Measurements from ENCODE around the gene TNK2.
"Not testable (repeated sequence)": the region's sequence is repeated elsewhere in the genome, so short reads cannot be mapped to it uniquely, and the experiment has no call there.

TNK2 gene

DNA sequence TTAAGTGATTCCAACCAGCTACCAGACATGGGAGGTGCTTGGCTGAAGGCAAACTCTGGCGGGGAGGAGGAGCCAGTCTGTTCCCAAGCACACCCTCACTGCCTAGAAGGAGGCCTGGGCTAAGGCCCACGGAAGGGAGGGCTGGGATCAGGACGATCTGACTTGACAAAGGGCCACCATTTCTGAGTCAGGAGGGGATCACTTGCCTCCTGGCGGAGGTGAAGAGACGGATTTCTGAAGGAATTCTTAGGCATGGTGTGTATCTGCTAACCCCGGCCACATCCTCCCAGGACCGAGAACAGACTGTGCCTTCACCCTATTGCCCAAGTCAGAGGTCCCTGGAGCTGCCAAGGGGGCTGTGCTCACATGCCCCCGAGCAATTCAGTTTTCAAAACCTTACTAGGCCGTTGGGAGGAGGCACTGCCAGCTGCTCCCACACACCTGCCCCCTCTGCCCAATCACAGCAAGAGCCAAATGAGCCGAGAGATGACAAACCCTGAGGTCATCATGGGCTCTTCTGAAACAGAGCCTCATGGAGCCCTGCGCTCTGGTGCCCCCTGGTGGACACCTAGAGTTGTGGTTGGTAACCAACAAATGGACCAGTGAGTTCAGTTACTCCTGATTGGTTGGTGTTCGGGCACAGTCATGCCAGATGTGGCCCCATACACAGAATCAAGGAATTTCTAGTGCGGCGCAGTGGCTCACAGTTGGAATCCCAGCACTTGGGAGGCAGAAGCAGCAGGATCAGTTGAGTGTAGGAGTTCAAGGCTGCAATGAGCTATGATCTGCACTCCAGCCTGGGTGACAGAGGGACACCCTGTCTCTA is 6.5 kb upstream of the TNK2 start:
- DNase-seq (peak; percentile 88), ATAC-seq (ENCODE audit: insufficient read depth, low read depth) (peak; percentile 97)
- H3K4me3 ChIP-seq (ENCODE audit: low read depth in 1 of 2, low read length in 2 of 2), result no peak overlapping the region
- peak overlapping the region; percentile 46; the same call in 1 of the 2 replicates for H2AFZ ChIP-seq (ENCODE audit: low read depth, low read length)
- no peaks in the 10 kb centered on the region for H4K20me1 ChIP-seq (ENCODE audit: insufficient read depth, low read length)
- TF ChIP-seq EZH2 (IDR thresholded peaks at IDR 0.05; ENCODE audit: borderline replicate concordance, low read depth, low read length, severe bottlenecking), result no peak
- TF ChIP-seq, protein P1, sequence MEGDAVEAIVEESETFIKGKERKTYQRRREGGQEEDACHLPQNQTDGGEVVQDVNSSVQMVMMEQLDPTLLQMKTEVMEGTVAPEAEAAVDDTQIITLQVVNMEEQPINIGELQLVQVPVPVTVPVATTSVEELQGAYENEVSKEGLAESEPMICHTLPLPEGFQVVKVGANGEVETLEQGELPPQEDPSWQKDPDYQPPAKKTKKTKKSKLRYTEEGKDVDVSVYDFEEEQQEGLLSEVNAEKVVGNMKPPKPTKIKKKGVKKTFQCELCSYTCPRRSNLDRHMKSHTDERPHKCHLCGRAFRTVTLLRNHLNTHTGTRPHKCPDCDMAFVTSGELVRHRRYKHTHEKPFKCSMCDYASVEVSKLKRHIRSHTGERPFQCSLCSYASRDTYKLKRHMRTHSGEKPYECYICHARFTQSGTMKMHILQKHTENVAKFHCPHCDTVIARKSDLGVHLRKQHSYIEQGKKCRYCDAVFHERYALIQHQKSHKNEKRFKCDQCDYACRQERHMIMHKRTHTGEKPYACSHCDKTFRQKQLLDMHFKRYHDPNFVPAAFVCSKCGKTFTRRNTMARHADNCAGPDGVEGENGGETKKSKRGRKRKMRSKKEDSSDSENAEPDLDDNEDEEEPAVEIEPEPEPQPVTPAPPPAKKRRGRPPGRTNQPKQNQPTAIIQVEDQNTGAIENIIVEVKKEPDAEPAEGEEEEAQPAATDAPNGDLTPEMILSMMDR (IDR thresholded peaks at IDR 0.05; ENCODE audit: borderline replicate concordance, extremely low read depth, low read length, poor library complexity, severe bottlenecking), result peak; percentile 96
- no peaks in the 10 kb centered on the region for H3K27me3 ChIP-seq (ENCODE audit: insufficient read depth, low read length, poor library complexity)
- H3K9me3 ChIP-seq (ENCODE audit: insufficient read depth, low read length, severe bottlenecking), result no peaks in the 10 kb centered on the region
- H3K4me1 ChIP-seq (ENCODE audit: insufficient read depth, low read length), result peaks cover 21% of the 10 kb centered on the region
- H3K79me2 ChIP-seq (ENCODE audit: insufficient read depth, low read length), result no peaks in the 10 kb centered on the region
- H3K9ac ChIP-seq (ENCODE audit: low read depth, low read length), result no peak overlapping the region
- 0 out of 2 replicates have a peak overlapping the region, but pooled peaks have one; percentile 37 for H3K27ac ChIP-seq (ENCODE audit: low read length)
- H3K4me2 ChIP-seq (ENCODE audit: insufficient read depth, low read length), result peak overlapping the region; percentile 42
- no peaks in the 10 kb centered on the region for H3K36me3 ChIP-seq (ENCODE audit: insufficient read depth, low read length)

DNA sequence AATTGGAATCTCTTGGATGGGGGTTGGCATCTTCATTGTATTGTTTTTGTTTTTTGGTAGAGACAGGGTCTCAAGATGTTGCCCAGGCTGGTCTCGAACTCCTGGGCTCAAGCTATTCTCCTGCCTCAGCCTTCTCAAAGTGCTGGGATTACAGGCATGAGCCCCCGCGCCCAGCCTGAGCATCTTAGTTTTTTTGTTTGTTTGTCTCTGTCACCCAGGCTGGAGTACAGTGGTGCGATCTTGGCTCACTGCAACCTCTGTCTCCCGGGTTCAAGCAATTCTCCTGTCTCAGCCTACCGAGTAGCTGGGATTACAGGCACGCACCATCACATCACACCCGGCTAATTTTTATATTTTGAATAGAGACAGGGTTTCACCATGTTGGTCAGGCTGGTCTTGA is 5.8 kb upstream of the TNK2 start:
- H3K4me1 ChIP-seq (ENCODE audit: insufficient read depth, low read length), result peaks cover 18% of the 10 kb centered on the region
- not testable (repeated sequence) for H3K27me3 ChIP-seq (ENCODE audit: insufficient read depth, low read length, poor library complexity); H3K4me2 ChIP-seq (ENCODE audit: insufficient read depth, low read length); ATAC-seq (ENCODE audit: insufficient read depth, low read depth); DNase-seq; H3K79me2 ChIP-seq (ENCODE audit: insufficient read depth, low read length); H4K20me1 ChIP-seq (ENCODE audit: insufficient read depth, low read length); H3K27ac ChIP-seq (ENCODE audit: low read length); H2AFZ ChIP-seq (ENCODE audit: low read depth, low read length); H3K4me3 ChIP-seq (ENCODE audit: low read depth in 1 of 2, low read length in 2 of 2); H3K9ac ChIP-seq (ENCODE audit: low read depth, low read length); H3K9me3 ChIP-seq (ENCODE audit: insufficient read depth, low read length, severe bottlenecking); H3K36me3 ChIP-seq (ENCODE audit: insufficient read depth, low read length)

DNA sequence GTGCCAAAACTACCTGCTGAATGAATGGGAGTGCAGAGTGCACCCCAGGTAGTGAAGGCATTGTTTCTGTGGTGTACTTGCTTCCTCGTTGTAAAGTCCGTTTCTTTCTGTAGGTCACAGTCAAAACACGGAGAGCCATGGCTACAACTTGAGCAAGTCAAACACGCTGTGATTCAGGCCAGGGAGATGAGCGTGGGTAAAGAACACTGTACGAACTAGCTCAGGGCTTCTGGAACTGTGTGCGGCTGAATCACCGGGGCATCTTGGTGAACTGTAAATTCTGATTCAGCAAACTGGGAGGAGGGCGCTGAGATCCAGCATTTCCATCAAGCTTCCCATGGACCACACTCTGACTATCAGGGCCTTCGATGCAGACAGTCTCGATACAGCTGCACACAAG is 5.0 kb upstream of the TNK2 start:
- no peak overlapping the region for H3K4me3 ChIP-seq (ENCODE audit: low read depth in 1 of 2, low read length in 2 of 2)
- no peaks in the 10 kb centered on the region for H3K9me3 ChIP-seq (ENCODE audit: insufficient read depth, low read length, severe bottlenecking)
- 0 out of 2 replicates have a peak, but pooled peaks cover under 1% of the 10 kb centered on the region for H4K20me1 ChIP-seq (ENCODE audit: insufficient read depth, low read length)
- TF ChIP-seq EZH2 (IDR thresholded peaks at IDR 0.05; ENCODE audit: borderline replicate concordance, low read depth, low read length, severe bottlenecking), result no peak
- TF ChIP-seq, protein P1 (IDR thresholded peaks at IDR 0.05; ENCODE audit: borderline replicate concordance, extremely low read depth, low read length, poor library complexity, severe bottlenecking), result no peak
- no peak overlapping the region for H2AFZ ChIP-seq (ENCODE audit: low read depth, low read length)
- no peaks in the 10 kb centered on the region for H3K36me3 ChIP-seq (ENCODE audit: insufficient read depth, low read length)
- DNase-seq, result no peak
- H3K9ac ChIP-seq (ENCODE audit: low read depth, low read length), result no peak overlapping the region
- H3K4me1 ChIP-seq (ENCODE audit: insufficient read depth, low read length), result peaks cover 24% of the 10 kb centered on the region
- no peak for ATAC-seq (ENCODE audit: insufficient read depth, low read depth)
- H3K4me2 ChIP-seq (ENCODE audit: insufficient read depth, low read length), result no peak overlapping the region
- no peaks in the 10 kb centered on the region; the same call in 1 of the 2 replicates for H3K79me2 ChIP-seq (ENCODE audit: insufficient read depth, low read length)
- no peaks in the 10 kb centered on the region for H3K27me3 ChIP-seq (ENCODE audit: insufficient read depth, low read length, poor library complexity)
- no peak overlapping the region for H3K27ac ChIP-seq (ENCODE audit: low read length)

GRCh38 chr3:195911946-195912270 is 3.6 kb upstream of the TNK2 start:
- DNase-seq (no peak), ATAC-seq (ENCODE audit: insufficient read depth, low read depth) (no peak)
- peaks cover 13% of the 10 kb centered on the region for H4K20me1 ChIP-seq (ENCODE audit: insufficient read depth, low read length)
- no peak overlapping the region for H3K9ac ChIP-seq (ENCODE audit: low read depth, low read length)
- H3K36me3 ChIP-seq (ENCODE audit: insufficient read depth, low read length), result no peaks in the 10 kb centered on the region
- H3K9me3 ChIP-seq (ENCODE audit: insufficient read depth, low read length, severe bottlenecking), result no peaks in the 10 kb centered on the region
- TF ChIP-seq, protein P1 (IDR thresholded peaks at IDR 0.05; ENCODE audit: borderline replicate concordance, extremely low read depth, low read length, poor library complexity, severe bottlenecking), result no peak
- no peak for TF ChIP-seq EZH2 (IDR thresholded peaks at IDR 0.05; ENCODE audit: borderline replicate concordance, low read depth, low read length, severe bottlenecking)
- H3K27ac ChIP-seq (ENCODE audit: low read length), result no peak overlapping the region
- no peak overlapping the region for H3K4me3 ChIP-seq (ENCODE audit: low read depth in 1 of 2, low read length in 2 of 2)
- H3K27me3 ChIP-seq (ENCODE audit: insufficient read depth, low read length, poor library complexity), result no peaks in the 10 kb centered on the region
- H2AFZ ChIP-seq (ENCODE audit: low read depth, low read length), result no peak overlapping the region
- no peak overlapping the region for H3K4me2 ChIP-seq (ENCODE audit: insufficient read depth, low read length)
- peaks cover 11% of the 10 kb centered on the region for H3K79me2 ChIP-seq (ENCODE audit: insufficient read depth, low read length)
- H3K4me1 ChIP-seq (ENCODE audit: insufficient read depth, low read length), result peaks cover 38% of the 10 kb centered on the region

Measured in DND-41 (cell line).